22Rv1 (cell line): ENCODE results near the gene STXBP6.
"Not testable (repeated sequence)": the region's sequence is repeated elsewhere in the genome, so short reads cannot be mapped to it uniquely, and the experiment has no call there.

Experiments used
- CTCF ChIP-seq: fragments of 450-650 bp; IDR thresholded peaks from 2 replicates; pipeline ENCODE4 v1.5.1; 2017; ENCODE audit warnings: mild to moderate bottlenecking
- ZFX ChIP-seq: fragments of 450-650 bp; IDR thresholded peaks from 2 replicates; pipeline ENCODE4 v1.6.1; 2017; ENCODE audit warnings: antibody characterized with exemption, borderline replicate concordance

- TF ChIP-seq CTCF, ZFX: not testable (repeated sequence)
Measured at GRCh38 chr14:24773564-24773963, 276.4 kb downstream of the STXBP6 start.
